Activated B cell treated with CpG ODN at 0.5 μM for 24 hours (primary cell): Measurements from ENCODE around the gene PTPRK. TPM values are rescaled to one million over a fixed set of nuclear protein-coding genes. Genes with fewer than 3 reads are reported as not detected.

ENCODE experiments used
- ATAC-seq: fragments of 200-7000 bp; cut with Tn5 transposase; one replicate; pipeline ENCODE4 v1.10.0; 2021; ENCODE audit warnings: low read depth, mild to moderate bottlenecking, moderate library complexity
- CTCF ChIA-PET: fragments of 350-600 bp; sonication (Branson Sonifier 250); formaldehyde crosslinking; loops from one replicate; lab custom pipeline; 2021; ENCODE audit warnings: antibody characterized with exemption; lab: Charles Lee
- POLR2A ChIA-PET: fragments of 350-600 bp; sonication (Branson Sonifier 250); formaldehyde crosslinking; loops from one replicate; lab custom pipeline; 2021; ENCODE audit warnings: antibody characterized with exemption; lab: Charles Lee
- DNase-seq: peaks from one replicate; pipeline ENCODE4 v3.0.0; 2022
- H3K27ac Mint-ChIP-seq: one replicate; pipeline ENCODE4 v1.8.0; 2020; ENCODE audit warnings: mixed read lengths
- H3K27me3 Mint-ChIP-seq: one replicate; pipeline ENCODE4 v1.8.0; 2021; ENCODE audit warnings: mixed read lengths
- H3K36me3 Mint-ChIP-seq: one replicate; pipeline ENCODE4 v1.8.0; 2021; ENCODE audit warnings: low read depth, mixed read lengths
- H3K4me1 Mint-ChIP-seq: one replicate; pipeline ENCODE4 v1.8.0; 2021; ENCODE audit warnings: mixed read lengths
- H3K4me3 Mint-ChIP-seq: one replicate; pipeline ENCODE4 v1.8.0; 2020; ENCODE audit warnings: mild to moderate bottlenecking, mixed read lengths
- H3K9me3 Mint-ChIP-seq: one replicate; pipeline ENCODE4 v1.8.0; 2020; ENCODE audit warnings: mixed read lengths
- intact Hi-C: fragments of 100-400 bp; cut with micrococcal nuclease; formaldehyde crosslinking; loops from one replicate; pipeline ENCODE4 v1.15.1; 2024
- total RNA-seq: library from RNA; stranded (reverse); gene quantifications from 2 replicates; pipeline ENCODE4 v1.2.3, GENCODE V29; 2022
- TF ChIP-seq, protein P1 (sequence below): fragments of 200-600 bp; IDR thresholded peaks from one replicate; pipeline ENCODE4 v1.8.0; 2022; ENCODE audit warnings: antibody characterized with exemption, mild to moderate bottlenecking

Gene PTPRK
- total RNA-seq, 1 donor from 2014 or later = 14.2 TPM

DNA sequence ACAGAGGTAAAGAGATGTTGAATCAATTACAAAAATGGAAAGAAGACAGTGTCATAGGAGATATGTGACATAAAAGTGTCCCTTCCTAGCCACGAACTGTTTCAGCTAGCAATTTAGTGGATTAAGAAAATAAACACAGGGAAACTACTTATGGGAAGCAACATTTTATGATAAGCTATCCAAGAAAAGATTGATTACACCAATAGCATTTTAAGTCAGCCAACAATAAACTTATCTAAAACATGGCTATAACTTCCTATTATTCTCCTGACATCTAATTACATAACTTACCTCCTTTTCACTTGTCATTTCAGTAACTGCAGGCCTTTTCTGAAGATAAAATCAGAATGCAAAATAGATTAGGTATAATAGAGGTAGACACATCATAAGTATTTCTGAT, 111.4 kb downstream of the PTPRK start:
- H3K9me3 Mint-ChIP-seq = no peaks in the 10 kb centered on the region
- intact Hi-C loops = no loop called here
- H3K27ac Mint-ChIP-seq = no peak overlapping the region
- H3K4me3 Mint-ChIP-seq = no peak overlapping the region
- no peaks in the 10 kb centered on the region for H3K27me3 Mint-ChIP-seq
- ATAC-seq = no peak
- ChIA-PET CTCF (no interaction called here), POLR2A (no interaction called here)
- H3K4me1 Mint-ChIP-seq = no peaks in the 10 kb centered on the region
- DNase-seq = no peak
- TF ChIP-seq, protein P1, sequence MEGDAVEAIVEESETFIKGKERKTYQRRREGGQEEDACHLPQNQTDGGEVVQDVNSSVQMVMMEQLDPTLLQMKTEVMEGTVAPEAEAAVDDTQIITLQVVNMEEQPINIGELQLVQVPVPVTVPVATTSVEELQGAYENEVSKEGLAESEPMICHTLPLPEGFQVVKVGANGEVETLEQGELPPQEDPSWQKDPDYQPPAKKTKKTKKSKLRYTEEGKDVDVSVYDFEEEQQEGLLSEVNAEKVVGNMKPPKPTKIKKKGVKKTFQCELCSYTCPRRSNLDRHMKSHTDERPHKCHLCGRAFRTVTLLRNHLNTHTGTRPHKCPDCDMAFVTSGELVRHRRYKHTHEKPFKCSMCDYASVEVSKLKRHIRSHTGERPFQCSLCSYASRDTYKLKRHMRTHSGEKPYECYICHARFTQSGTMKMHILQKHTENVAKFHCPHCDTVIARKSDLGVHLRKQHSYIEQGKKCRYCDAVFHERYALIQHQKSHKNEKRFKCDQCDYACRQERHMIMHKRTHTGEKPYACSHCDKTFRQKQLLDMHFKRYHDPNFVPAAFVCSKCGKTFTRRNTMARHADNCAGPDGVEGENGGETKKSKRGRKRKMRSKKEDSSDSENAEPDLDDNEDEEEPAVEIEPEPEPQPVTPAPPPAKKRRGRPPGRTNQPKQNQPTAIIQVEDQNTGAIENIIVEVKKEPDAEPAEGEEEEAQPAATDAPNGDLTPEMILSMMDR = no peak
- H3K36me3 Mint-ChIP-seq = no peaks in the 10 kb centered on the region

DNA sequence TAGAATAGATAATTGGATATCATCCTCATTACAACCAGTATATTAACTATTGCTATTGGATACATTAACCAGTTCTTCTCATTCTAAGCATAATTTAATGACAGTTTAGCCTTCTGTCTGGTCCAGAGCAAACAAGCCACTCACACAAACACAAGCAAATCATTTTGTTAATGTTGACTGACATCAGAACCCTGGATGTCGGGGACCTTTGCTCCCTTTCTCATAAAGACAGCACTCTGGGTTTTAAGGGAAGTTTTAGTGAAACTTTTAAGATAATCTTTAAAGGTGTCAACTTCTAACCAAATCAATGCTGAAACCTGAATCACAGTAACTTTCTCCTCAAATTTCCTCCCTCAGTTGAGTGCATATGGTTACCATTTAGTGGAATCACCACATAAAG, 113.9 kb downstream of the PTPRK start:
- CTCF ChIA-PET = no interaction called here
- Mint-ChIP-seq H3K9me3 (no peaks in the 10 kb centered on the region), H3K36me3 (no peaks in the 10 kb centered on the region), H3K27me3 (no peaks in the 10 kb centered on the region), H3K27ac (no peak overlapping the region), H3K4me3 (no peak overlapping the region), H3K4me1 (no peaks in the 10 kb centered on the region)
- no peak for ATAC-seq
- DNase-seq = no peak
- TF ChIP-seq, protein P1 = no peak
- POLR2A ChIA-PET = no interaction called here
- intact Hi-C loops = no loop called here

DNA sequence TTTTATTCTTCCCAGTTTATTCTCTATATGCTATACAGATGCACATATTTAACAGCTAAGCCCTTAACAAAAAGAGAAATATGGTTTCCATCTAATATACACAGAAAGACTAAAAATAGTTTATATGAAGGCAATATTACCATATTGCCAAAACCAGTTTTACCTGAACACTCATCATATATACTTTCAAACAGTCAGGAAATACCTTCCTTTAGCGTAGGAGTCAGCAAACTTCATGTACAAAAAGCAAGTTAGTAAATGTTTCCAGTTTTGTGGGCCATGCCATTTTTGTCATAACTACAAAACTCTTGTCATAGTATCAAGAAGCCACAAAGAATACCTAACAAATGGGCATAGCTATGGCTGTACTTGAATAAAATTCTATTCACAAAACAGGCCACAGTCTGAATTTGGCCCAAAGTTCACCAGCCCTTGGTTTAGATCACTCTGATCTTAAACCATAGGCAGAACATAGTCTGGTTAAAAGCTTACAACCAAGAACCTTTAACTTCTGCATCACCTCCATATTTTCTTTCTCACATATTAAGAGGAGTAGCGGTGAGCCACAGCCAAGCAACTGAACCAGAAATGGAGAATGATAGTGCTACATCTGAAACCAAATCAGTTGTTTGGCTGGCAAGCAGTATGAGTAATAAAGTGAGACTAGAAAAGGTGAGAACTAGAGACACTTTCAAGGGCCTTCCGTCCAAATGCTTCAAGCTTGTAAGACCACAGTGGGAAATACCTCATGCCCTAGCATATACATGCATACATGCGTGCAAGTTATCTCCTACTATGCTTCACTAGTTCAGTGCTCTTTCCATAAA, 116.6 kb downstream of the PTPRK start:
- Mint-ChIP-seq H3K4me1 (no peaks in the 10 kb centered on the region), H3K27ac (no peak overlapping the region), H3K4me3 (no peak overlapping the region), H3K9me3 (no peaks in the 10 kb centered on the region), H3K27me3 (no peaks in the 10 kb centered on the region), H3K36me3 (no peaks in the 10 kb centered on the region)
- TF ChIP-seq, protein P1 = no peak
- ChIA-PET POLR2A (no interaction called here), CTCF (no interaction called here)
- DNase-seq (no peak), ATAC-seq (no peak)
- intact Hi-C loops = no loop called here

DNA sequence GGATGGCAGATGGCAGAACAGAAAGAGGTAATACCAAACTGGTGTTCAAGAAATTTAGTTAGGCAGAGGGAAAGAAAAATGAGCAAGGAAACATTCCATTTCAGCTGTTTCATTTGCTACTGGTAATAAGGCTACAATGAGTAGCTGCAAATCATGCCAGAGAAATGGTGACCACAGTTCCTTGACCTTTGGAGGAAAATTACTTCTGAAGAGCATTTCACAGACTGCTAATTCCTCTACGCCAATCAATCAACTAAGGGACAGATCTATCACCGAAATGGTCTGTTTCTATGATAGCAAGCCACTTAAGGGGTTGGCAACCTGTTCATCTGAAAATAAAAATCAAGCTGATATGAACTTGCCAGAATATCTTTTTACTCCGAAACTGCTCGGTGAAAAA, 119.5 kb downstream of the PTPRK start:
- no peak for DNase-seq
- ChIA-PET POLR2A (no interaction called here), CTCF (no interaction called here)
- no peaks in the 10 kb centered on the region for H3K9me3 Mint-ChIP-seq
- intact Hi-C loops = no loop called here
- no peaks in the 10 kb centered on the region for H3K4me1 Mint-ChIP-seq
- H3K4me3 Mint-ChIP-seq = no peak overlapping the region
- TF ChIP-seq, protein P1 = no peak
- no peaks in the 10 kb centered on the region for H3K27me3 Mint-ChIP-seq
- no peaks in the 10 kb centered on the region for H3K36me3 Mint-ChIP-seq
- no peak for ATAC-seq
- H3K27ac Mint-ChIP-seq = no peak overlapping the region

DNA sequence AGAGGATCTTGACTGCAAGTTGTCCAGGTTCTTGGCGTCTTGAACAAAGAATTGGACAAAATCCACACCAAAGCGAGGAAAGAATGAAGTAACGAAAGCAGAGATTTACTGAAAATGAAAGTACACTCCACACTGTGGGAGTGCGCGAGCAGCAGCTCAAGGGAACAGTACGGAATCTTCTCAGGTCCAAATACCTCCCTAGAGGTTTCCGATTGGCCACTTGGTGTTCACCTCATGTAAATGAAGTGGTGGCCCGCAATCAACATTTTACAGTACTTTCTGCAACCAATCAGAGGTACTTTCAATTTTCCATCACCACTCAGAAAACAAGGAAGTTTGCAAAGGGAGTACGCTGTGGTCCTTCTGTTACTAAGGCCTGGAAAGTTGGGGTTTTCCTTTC, 122.4 kb downstream of the PTPRK start:
- POLR2A ChIA-PET = no interaction called here
- Mint-ChIP-seq H3K4me3 (no peak overlapping the region), H3K27me3 (no peaks in the 10 kb centered on the region), H3K4me1 (no peaks in the 10 kb centered on the region), H3K36me3 (no peaks in the 10 kb centered on the region), H3K9me3 (no peaks in the 10 kb centered on the region), H3K27ac (no peak overlapping the region)
- DNase-seq (no peak), ATAC-seq (no peak)
- CTCF ChIA-PET = no interaction called here
- TF ChIP-seq, protein P1 = no peak
- intact Hi-C loops = no loop called here
